Activated naive CD4-positive, alpha-beta T cell treated with anti-CD3 and anti-CD28 coated beads, Interleukin-2, amount 10 ng/mL, durations not matched to agents 7 days and 5 days (primary cell): ENCODE data around the gene TRAPPC2.
"Not testable (repeated sequence)": the region's sequence is repeated elsewhere in the genome, so short reads cannot be mapped to it uniquely, and the experiment has no call there.

Experiments
- CTCF ChIA-PET: fragments of 350-600 bp; sonication (Branson Sonifier 250); formaldehyde crosslinking; loops from one replicate; lab custom pipeline; 2021; ENCODE audit warnings: antibody characterized with exemption; lab: Charles Lee
- DNase-seq: peaks from one replicate; pipeline ENCODE4 v3.0.0-alpha.2; 2020
- H3K27ac Mint-ChIP-seq: one replicate; pipeline ENCODE4 v1.8.0; 2021; ENCODE audit warnings: mild to moderate bottlenecking, moderate library complexity, mixed read lengths
- H3K27me3 Mint-ChIP-seq: one replicate; pipeline ENCODE4 v1.8.0; 2021; ENCODE audit warnings: mild to moderate bottlenecking, mixed read lengths
- H3K36me3 Mint-ChIP-seq: one replicate; pipeline ENCODE4 v1.8.0; 2021; ENCODE audit warnings: mixed read lengths
- H3K4me1 Mint-ChIP-seq: one replicate; pipeline ENCODE4 v1.8.0; 2021; ENCODE audit warnings: mixed read lengths
- H3K4me3 Mint-ChIP-seq: one replicate; pipeline ENCODE4 v1.8.0; 2021; ENCODE audit warnings: mild to moderate bottlenecking, moderate library complexity, mixed read lengths
- H3K9me3 Mint-ChIP-seq: one replicate; pipeline ENCODE4 v1.8.0; 2021; ENCODE audit warnings: mixed read lengths

The TRAPPC2 gene

GRCh38 chrX:13688384-13688957, 45.9 kb downstream of the TRAPPC2 start:
- Mint-ChIP-seq H3K27ac (peak overlapping the region; percentile 88), H3K27me3 (no peaks in the 10 kb centered on the region), H3K9me3 (no peaks in the 10 kb centered on the region), H3K4me1 (peaks cover 42% of the 10 kb centered on the region), H3K4me3 (peak overlapping the region; percentile 86), H3K36me3 (peaks cover 4% of the 10 kb centered on the region)
- CTCF ChIA-PET: interaction anchor here (1.0 to 1.5 kb wide), 4 partner anchors 19 to 181 kb away, joined by 3 to 5 read pairs (median 3); no protein-coding TSS in a partner anchor
- DNase-seq: no peak

- CTCF ChIA-PET: interaction anchor here (1.0 to 1.3 kb wide), 2 partner anchors 28 to 180 kb away, joined by 3 read pairs; no protein-coding TSS in a partner anchor
- H3K27me3 Mint-ChIP-seq: no peaks in the 10 kb centered on the region
- no peak overlapping the region for H3K4me3 Mint-ChIP-seq
- no peaks in the 10 kb centered on the region for H3K9me3 Mint-ChIP-seq
- peaks cover 3% of the 10 kb centered on the region for H3K36me3 Mint-ChIP-seq
- no peak for DNase-seq
- no peak overlapping the region for H3K27ac Mint-ChIP-seq
- H3K4me1 Mint-ChIP-seq: peaks cover 29% of the 10 kb centered on the region
Observed at GRCh38 chrX:13687203-13687602, 47.2 kb downstream of the TRAPPC2 start.

GRCh38 chrX:13685126-13685763, 49.2 kb downstream of the TRAPPC2 start:
- Mint-ChIP-seq H3K36me3 (no peaks in the 10 kb centered on the region), H3K27me3 (no peaks in the 10 kb centered on the region), H3K9me3 (no peaks in the 10 kb centered on the region), H3K4me3 (no peak overlapping the region), H3K4me1 (peaks cover 18% of the 10 kb centered on the region), H3K27ac (no peak overlapping the region)
- CTCF ChIA-PET: no interaction called here
- DNase-seq: no peak

GRCh38 chrX:13684361-13684760, 50.1 kb downstream of the TRAPPC2 start:
- no peaks in the 10 kb centered on the region for H3K9me3 Mint-ChIP-seq
- peaks cover 14% of the 10 kb centered on the region for H3K4me1 Mint-ChIP-seq
- H3K27ac Mint-ChIP-seq: no peak overlapping the region

GRCh38 chrX:13681595-13681994, 52.8 kb downstream of the TRAPPC2 start:
- Mint-ChIP-seq H3K4me3 (no peak overlapping the region), H3K9me3 (no peaks in the 10 kb centered on the region), H3K27ac (no peak overlapping the region), H3K36me3 (no peaks in the 10 kb centered on the region), H3K27me3 (no peaks in the 10 kb centered on the region), H3K4me1 (no peaks in the 10 kb centered on the region)
- CTCF ChIA-PET: interaction anchor here (0.9 kb wide), 1 partner anchor 12 kb away, joined by 3 read pairs; no protein-coding TSS in a partner anchor
- no peak for DNase-seq

More at GRCh38 chrX:13684361-13684760, 50.1 kb downstream of the TRAPPC2 start:
- no peaks in the 10 kb centered on the region for H3K27me3 Mint-ChIP-seq
- no peak overlapping the region for H3K4me3 Mint-ChIP-seq
- DNase-seq: no peak
- CTCF ChIA-PET: no interaction called here
- H3K36me3 Mint-ChIP-seq: no peaks in the 10 kb centered on the region

GRCh38 chrX:13679700-13680099, 54.7 kb downstream of the TRAPPC2 start:
- H3K4me3 Mint-ChIP-seq, H3K36me3 Mint-ChIP-seq, H3K27me3 Mint-ChIP-seq, H3K4me1 Mint-ChIP-seq, H3K27ac Mint-ChIP-seq, H3K9me3 Mint-ChIP-seq, DNase-seq, CTCF ChIA-PET: not testable (repeated sequence)

GRCh38 chrX:13676885-13677284, 57.5 kb downstream of the TRAPPC2 start:
- no peaks in the 10 kb centered on the region for H3K9me3 Mint-ChIP-seq
- no peak overlapping the region for H3K27ac Mint-ChIP-seq
- CTCF ChIA-PET: no interaction called here
- H3K4me1 Mint-ChIP-seq: no peaks in the 10 kb centered on the region
- no peaks in the 10 kb centered on the region for H3K27me3 Mint-ChIP-seq
- no peaks in the 10 kb centered on the region for H3K36me3 Mint-ChIP-seq
- DNase-seq: no peak
- no peak overlapping the region for H3K4me3 Mint-ChIP-seq

DNA sequence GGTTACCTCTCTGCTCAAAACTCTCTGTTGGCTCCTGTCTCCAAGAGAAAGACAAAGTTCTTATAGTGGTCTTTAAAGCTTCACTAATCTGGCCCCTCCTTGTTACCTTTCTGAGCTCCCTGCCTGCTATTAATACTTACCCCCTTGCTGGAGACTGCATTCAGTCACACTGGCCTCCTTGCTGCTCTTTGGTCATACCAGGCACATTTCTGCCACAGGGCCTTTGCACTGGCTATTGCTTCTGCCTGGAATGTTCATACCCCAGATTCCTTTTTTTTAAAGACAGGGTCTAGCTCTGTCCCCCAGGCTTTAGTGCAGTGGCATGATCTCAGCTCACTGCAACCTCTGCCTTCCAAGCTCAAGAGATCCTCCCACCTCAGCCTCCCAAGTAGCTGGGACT, 61.4 kb downstream of the TRAPPC2 start:
- peaks cover 5% of the 10 kb centered on the region for H3K4me1 Mint-ChIP-seq
- peaks cover 11% of the 10 kb centered on the region for H3K36me3 Mint-ChIP-seq
- no peak overlapping the region for H3K4me3 Mint-ChIP-seq
- CTCF ChIA-PET: no interaction called here
- no peak for DNase-seq
- H3K27me3 Mint-ChIP-seq: no peaks in the 10 kb centered on the region
- no peaks in the 10 kb centered on the region for H3K9me3 Mint-ChIP-seq
- no peak overlapping the region for H3K27ac Mint-ChIP-seq

DNA sequence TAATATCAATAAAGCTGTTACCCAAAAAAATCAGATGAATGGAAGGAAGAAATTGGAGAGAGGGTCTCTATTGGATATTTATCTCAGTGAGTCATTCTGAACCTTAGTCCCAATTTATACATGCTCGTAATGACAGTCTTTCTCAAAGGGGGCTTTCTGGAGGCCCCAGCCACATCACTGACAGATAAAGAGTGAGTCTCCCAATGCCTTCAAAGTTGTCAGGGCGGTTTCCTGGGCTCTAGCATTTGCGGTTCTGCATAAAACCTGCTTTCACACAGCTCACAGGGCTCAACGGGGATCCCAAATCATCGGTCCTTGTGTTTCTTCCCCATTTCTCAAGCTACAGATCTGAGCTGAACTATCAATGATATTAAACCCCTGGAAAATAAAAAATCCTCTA, 64.2 kb downstream of the TRAPPC2 start:
- H3K9me3 Mint-ChIP-seq: no peaks in the 10 kb centered on the region
- peaks cover 5% of the 10 kb centered on the region for H3K4me1 Mint-ChIP-seq
- CTCF ChIA-PET: interaction anchor here (1.5 kb wide), 1 partner anchor 11 kb away, joined by 3 read pairs; no protein-coding TSS in a partner anchor
- H3K36me3 Mint-ChIP-seq: peaks cover 16% of the 10 kb centered on the region
- DNase-seq: no peak
- no peaks in the 10 kb centered on the region for H3K27me3 Mint-ChIP-seq
- no peak overlapping the region for H3K27ac Mint-ChIP-seq
- H3K4me3 Mint-ChIP-seq: no peak overlapping the region

DNA sequence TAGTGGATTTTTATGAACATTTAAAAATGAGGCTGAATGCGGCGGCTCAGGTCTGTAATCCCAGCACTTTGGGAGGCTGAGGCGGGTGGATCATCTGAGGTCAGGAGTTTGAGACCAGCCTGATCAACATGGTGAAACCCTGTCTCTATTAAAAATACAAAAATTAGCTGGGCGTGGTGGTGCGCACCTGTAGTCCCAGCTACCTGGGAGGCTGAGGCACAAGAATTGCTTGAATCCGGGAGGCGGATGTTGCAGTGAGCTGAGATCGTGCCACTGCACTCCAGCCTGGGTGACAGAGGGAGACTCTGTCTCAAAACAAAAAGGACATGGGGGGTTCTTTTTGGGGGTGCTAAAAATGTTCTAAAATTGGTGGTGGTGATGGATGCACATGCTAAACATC, 64.7 kb downstream of the TRAPPC2 start:
- H3K36me3 Mint-ChIP-seq: peaks cover 19% of the 10 kb centered on the region
- not testable (repeated sequence) for H3K4me1 Mint-ChIP-seq, H3K4me3 Mint-ChIP-seq, H3K27ac Mint-ChIP-seq, H3K27me3 Mint-ChIP-seq, DNase-seq, H3K9me3 Mint-ChIP-seq
- CTCF ChIA-PET: interaction anchor here (1.0 to 1.5 kb wide), 2 partner anchors 12 to 19 kb away, joined by 3 to 5 read pairs; partner anchors contain the start of gene RAB9A

DNA sequence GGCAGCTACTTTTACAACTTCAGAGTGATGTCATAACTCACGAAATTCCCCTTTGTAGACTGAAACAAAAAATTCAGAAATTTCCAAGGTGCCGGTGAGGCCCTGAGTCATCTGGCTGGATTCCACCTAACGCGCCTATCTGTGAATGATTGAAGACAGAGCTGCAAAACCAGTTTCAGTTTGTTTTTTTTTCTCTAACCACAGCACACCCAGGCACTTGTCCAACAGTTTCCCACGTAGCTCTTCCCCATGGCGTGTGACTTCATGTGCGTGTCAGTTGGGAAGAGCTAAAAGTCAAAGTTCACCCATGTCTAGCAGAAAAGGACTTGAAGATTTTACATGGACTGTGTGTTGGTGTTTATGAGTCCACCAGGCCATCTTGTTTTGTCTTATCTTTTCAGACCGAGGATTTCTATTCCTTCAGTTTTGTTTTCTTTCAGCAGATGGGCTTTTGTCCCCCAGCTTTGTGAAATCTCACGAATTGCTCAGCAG, 65.1 kb downstream of the TRAPPC2 start:
- H3K4me3 Mint-ChIP-seq: peak overlapping the region; percentile 15
- no peaks in the 10 kb centered on the region for H3K27me3 Mint-ChIP-seq
- H3K27ac Mint-ChIP-seq: peak overlapping the region; percentile 49
- no peaks in the 10 kb centered on the region for H3K9me3 Mint-ChIP-seq
- peaks cover 19% of the 10 kb centered on the region for H3K36me3 Mint-ChIP-seq
- H3K4me1 Mint-ChIP-seq: peaks cover 5% of the 10 kb centered on the region
- CTCF ChIA-PET: interaction anchor here (1.0 to 1.5 kb wide), 2 partner anchors 12 to 20 kb away, joined by 3 to 5 read pairs; partner anchors contain the start of gene RAB9A
- DNase-seq: peak; percentile 20

DNA sequence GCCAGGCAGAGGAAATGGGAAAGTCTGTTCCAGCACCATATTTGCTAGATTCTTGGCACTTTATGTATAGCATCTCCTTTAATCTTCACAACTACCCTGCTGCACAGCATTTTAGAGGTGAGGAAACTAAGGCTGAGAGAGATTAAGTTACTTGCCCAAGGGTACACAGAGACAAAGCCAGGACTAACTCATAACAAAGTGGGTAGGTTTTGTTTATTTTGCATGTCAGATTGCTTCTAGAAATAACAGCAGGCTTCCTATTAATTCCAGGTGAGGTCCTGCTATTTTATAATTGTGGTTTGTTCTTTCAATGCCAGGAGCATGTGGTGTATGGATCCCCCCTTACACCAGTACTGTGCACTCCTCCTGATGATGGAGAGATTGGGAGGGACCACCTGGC, 66.5 kb downstream of the TRAPPC2 start:
- no peak for DNase-seq
- H3K27ac Mint-ChIP-seq: no peak overlapping the region
- H3K27me3 Mint-ChIP-seq: no peaks in the 10 kb centered on the region
- no peaks in the 10 kb centered on the region for H3K9me3 Mint-ChIP-seq
- H3K4me3 Mint-ChIP-seq: no peak overlapping the region
- peaks cover 22% of the 10 kb centered on the region for H3K36me3 Mint-ChIP-seq
- CTCF ChIA-PET: no interaction called here
- H3K4me1 Mint-ChIP-seq: peaks cover 5% of the 10 kb centered on the region

DNA sequence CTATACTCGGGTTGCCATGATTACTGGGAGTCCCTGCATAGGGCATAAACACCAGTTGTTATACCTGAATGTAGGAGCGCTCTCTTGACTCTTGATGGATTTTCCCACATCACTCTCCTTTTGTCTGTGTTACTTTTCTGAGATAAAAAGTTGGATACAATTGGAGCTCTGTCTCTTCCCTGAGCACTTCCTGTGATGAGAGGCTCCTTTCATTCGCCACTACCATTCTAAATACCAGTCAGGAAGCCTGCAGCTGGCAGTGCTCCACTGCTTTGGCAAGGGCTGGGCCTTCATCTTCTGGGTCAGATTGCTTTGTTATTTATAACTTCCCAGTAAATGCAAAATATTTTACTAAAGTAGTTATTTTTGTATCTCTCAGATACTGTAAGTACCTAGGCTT, 67.6 kb downstream of the TRAPPC2 start:
- CTCF ChIA-PET: no interaction called here
- DNase-seq: no peak
- H3K36me3 Mint-ChIP-seq: peaks cover 22% of the 10 kb centered on the region
- peaks cover 5% of the 10 kb centered on the region for H3K4me1 Mint-ChIP-seq
- H3K27me3 Mint-ChIP-seq: no peaks in the 10 kb centered on the region
- no peak overlapping the region for H3K4me3 Mint-ChIP-seq
- H3K9me3 Mint-ChIP-seq: no peaks in the 10 kb centered on the region
- H3K27ac Mint-ChIP-seq: no peak overlapping the region

GRCh38 chrX:13664020-13664419, 70.4 kb downstream of the TRAPPC2 start:
- peaks cover 2% of the 10 kb centered on the region for H3K4me1 Mint-ChIP-seq
- no peaks in the 10 kb centered on the region for H3K9me3 Mint-ChIP-seq
- no peaks in the 10 kb centered on the region for H3K27me3 Mint-ChIP-seq
- H3K4me3 Mint-ChIP-seq: no peak overlapping the region
- CTCF ChIA-PET: no interaction called here
- no peak overlapping the region for H3K27ac Mint-ChIP-seq
- H3K36me3 Mint-ChIP-seq: peaks cover 16% of the 10 kb centered on the region
- DNase-seq: no peak
